ENCODE results near the gene OSBPL2.

DNA sequence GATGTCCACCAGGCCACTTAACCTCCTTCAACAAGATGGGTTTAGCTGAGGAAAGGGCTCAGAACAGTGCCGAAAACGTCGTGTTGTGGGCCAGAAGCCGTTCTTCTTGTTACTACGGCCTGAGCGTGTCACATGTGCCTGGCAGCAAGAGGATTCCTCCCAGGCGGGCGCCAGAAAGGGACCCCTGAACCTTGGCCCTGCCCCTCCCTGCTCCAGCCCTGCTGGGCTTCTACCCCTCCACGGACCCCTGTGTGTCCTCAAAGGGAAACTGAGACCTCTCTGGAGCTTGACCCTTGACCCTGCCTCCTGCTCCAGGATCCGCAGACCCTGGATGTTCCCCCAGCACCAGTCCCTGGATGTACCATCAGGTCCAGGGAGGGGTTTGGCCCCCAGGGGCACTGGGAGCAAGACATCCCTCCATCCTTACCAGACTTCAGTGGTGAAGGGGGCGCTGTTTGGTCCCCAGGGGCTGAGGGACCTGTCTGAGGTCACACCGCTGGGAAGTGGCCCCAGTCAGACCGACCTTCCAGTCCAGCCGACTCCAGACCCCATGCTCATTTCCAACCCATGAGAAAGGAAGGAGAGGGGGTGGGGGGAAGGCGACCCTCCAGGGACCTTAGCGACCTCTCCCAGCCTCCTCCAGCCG, 28.3 kb upstream of the OSBPL2 start:
- TF ChIP-seq CTCF (IDR thresholded peaks at IDR 0.05): no peak
- no peak for TF ChIP-seq POLR2A (IDR thresholded peaks at IDR 0.05)
